ENCODE measurements around the gene HCFC1R1.
"Not testable (repeated sequence)": the region's sequence is repeated elsewhere in the genome, so short reads cannot be mapped to it uniquely, and the experiment has no call there.

Gene HCFC1R1

GRCh38 chr16:3023669-3024478, at the start of gene HCFC1R1, which contains the start of gene THOC6:
HCFC1R1 (minus strand) TSS chr16:3023942; CDS start chr16:3023941, 1 bp downstream.
THOC6 (plus strand) TSS chr16:3024035; CDS start chr16:3024327, 292 bp downstream.
- DNase-seq: peak; percentile 94 to 97

GRCh38 chr16:3073448-3073847, 49.7 kb upstream of the HCFC1R1 start:
- no peak for DNase-seq

- not testable (repeated sequence) for DNase-seq
Measured at GRCh38 chr16:3072576-3073263, 49.0 kb upstream of the HCFC1R1 start.

- not testable (repeated sequence) for DNase-seq
Measured at GRCh38 chr16:3072148-3072547, 48.4 kb upstream of the HCFC1R1 start.

- DNase-seq: no peak
Measured at GRCh38 chr16:3071655-3072054, 47.9 kb upstream of the HCFC1R1 start.

- no peak for DNase-seq
Measured at GRCh38 chr16:3070608-3071111, 46.9 kb upstream of the HCFC1R1 start.

GRCh38 chr16:3069146-3069545, 45.4 kb upstream of the HCFC1R1 start:
- not testable (repeated sequence) for DNase-seq

GRCh38 chr16:3068487-3068886, 44.7 kb upstream of the HCFC1R1 start:
- no peak for DNase-seq

GRCh38 chr16:3066440-3066748, 42.7 kb upstream of the HCFC1R1 start:
- no peak for DNase-seq

GRCh38 chr16:3065742-3066439, 42.1 kb upstream of the HCFC1R1 start:
- no peak for DNase-seq

GRCh38 chr16:3065069-3065741, 41.5 kb upstream of the HCFC1R1 start, which contains the start of gene IL32:
IL32 (plus strand) TSS chr16:3065640; CDS start chr16:3065812, 172 bp downstream.
- DNase-seq: no peak

- no peak for DNase-seq
Measured at GRCh38 chr16:3063625-3064386, 40.1 kb upstream of the HCFC1R1 start.

GRCh38 chr16:3062553-3062952, 38.8 kb upstream of the HCFC1R1 start:
- no peak for DNase-seq

GRCh38 chr16:3060339-3061127, 36.8 kb upstream of the HCFC1R1 start:
- no peak for DNase-seq

GRCh38 chr16:3059723-3060242, 36.0 kb upstream of the HCFC1R1 start:
- DNase-seq: no peak

- DNase-seq: peak; percentile 22 to 89
Measured at GRCh38 chr16:3059041-3059722, 35.4 kb upstream of the HCFC1R1 start.

- DNase-seq: no peak
Measured at GRCh38 chr16:3058139-3059030, 34.6 kb upstream of the HCFC1R1 start.

- no peak for DNase-seq
Measured at GRCh38 chr16:3057181-3058138, 33.7 kb upstream of the HCFC1R1 start.
